Astrocyte (in vitro differentiated cells and primary cell): ENCODE data around the gene SLC43A3. TPM values are rescaled to one million over a fixed set of nuclear protein-coding genes. Genes with fewer than 3 reads are reported as not detected.

Experiments used
- DNase-seq: peaks from one replicate; pipeline ENCODE4 v3.0.0-alpha.2; 2010; ENCODE audit warnings: low read depth
- FAIRE-seq: peaks from 2 replicates; lab custom pipeline; 2011; peaks lifted over from hg19 to GRCh38; lab: Jason Lieb, UNC
- H2AFZ ChIP-seq: 2 replicates; pipeline ENCODE4 v1.6.0; 2012; ENCODE audit warnings: low read depth, low read length, inconsistent platforms
- H3K27ac ChIP-seq: 2 replicates; pipeline ENCODE4 v1.5.1; 2011; ENCODE audit warnings: low read depth, low read length, inconsistent platforms
- H3K27me3 ChIP-seq: 2 replicates; pipeline ENCODE4 v1.6.0; 2011; ENCODE audit warnings: low read length, inconsistent platforms; ENCODE audit not compliant: insufficient read depth
- H3K36me3 ChIP-seq: 2 replicates; pipeline ENCODE4 v1.5.1; 2011; ENCODE audit warnings: low read length, inconsistent platforms; ENCODE audit not compliant: insufficient read depth
- H3K4me1 ChIP-seq: 2 replicates; pipeline ENCODE4 v1.5.1; 2011; ENCODE audit warnings: low read length, inconsistent platforms; ENCODE audit not compliant: insufficient read depth
- H3K4me2 ChIP-seq: 2 replicates; pipeline ENCODE4 v1.6.0; 2012; ENCODE audit warnings: low read length, inconsistent platforms
- H3K4me3 ChIP-seq: 2 replicates; pipeline ENCODE4 v1.5.1; 2011; ENCODE audit warnings: low read depth, mild to moderate bottlenecking, low read length, inconsistent platforms; ENCODE audit not compliant: insufficient read depth
- H3K79me2 ChIP-seq: 2 replicates; pipeline ENCODE4 v1.6.0; 2012; ENCODE audit warnings: mild to moderate bottlenecking, low read length, inconsistent platforms; ENCODE audit not compliant: insufficient read depth
- H3K9ac ChIP-seq: 2 replicates; pipeline ENCODE4 v1.6.0; 2012; ENCODE audit warnings: mild to moderate bottlenecking, low read length, inconsistent platforms
- H3K9me3 ChIP-seq: 2 replicates; pipeline ENCODE4 v1.5.1; 2012; ENCODE audit warnings: low read depth, mild to moderate bottlenecking, low read length, inconsistent platforms; ENCODE audit not compliant: insufficient read depth
- H4K20me1 ChIP-seq: 2 replicates; pipeline ENCODE4 v1.6.0; 2012; ENCODE audit warnings: low read length, inconsistent platforms; ENCODE audit not compliant: insufficient read depth
- H3K27ac Mint-ChIP-seq: one replicate; pipeline ENCODE4 v1.8.0; 2021; ENCODE audit warnings: mild to moderate bottlenecking, mixed read lengths; ENCODE audit not compliant: unreplicated experiment
- H3K27me3 Mint-ChIP-seq: one replicate; pipeline ENCODE4 v1.8.0; 2021; ENCODE audit warnings: low read depth, mixed read lengths; ENCODE audit not compliant: unreplicated experiment
- H3K36me3 Mint-ChIP-seq: one replicate; pipeline ENCODE4 v1.8.0; 2021; ENCODE audit warnings: low read depth, mixed read lengths; ENCODE audit not compliant: unreplicated experiment
- H3K4me1 Mint-ChIP-seq: one replicate; pipeline ENCODE4 v1.8.0; 2021; ENCODE audit warnings: low read depth, mixed read lengths; ENCODE audit not compliant: unreplicated experiment
- H3K4me3 Mint-ChIP-seq: one replicate; pipeline ENCODE4 v1.8.0; 2021; ENCODE audit warnings: mild to moderate bottlenecking, moderate library complexity, mixed read lengths; ENCODE audit not compliant: unreplicated experiment
- H3K9me3 Mint-ChIP-seq: one replicate; pipeline ENCODE4 v1.8.0; 2021; ENCODE audit warnings: mild to moderate bottlenecking, mixed read lengths; ENCODE audit not compliant: unreplicated experiment
- EZH2 ChIP-seq: IDR thresholded peaks from 2 replicates; pipeline ENCODE4 v1.6.1; 2012; ENCODE audit warnings: mild to moderate bottlenecking, low read length, inconsistent platforms; ENCODE audit not compliant: insufficient read depth
- total RNA-seq: library from RNA; stranded (reverse); gene quantifications from 2 replicates; pipeline ENCODE4 v1.2.1, GENCODE V29; 2021
- TF ChIP-seq, protein P1 (sequence below): IDR thresholded peaks from 2 replicates; pipeline ENCODE4 v1.5.1; 2011; ENCODE audit warnings: low read depth, mild to moderate bottlenecking, inconsistent platforms, low read length, moderate library complexity; ENCODE audit not compliant: insufficient read depth

The SLC43A3 gene
- total RNA-seq, 1 donor from 2014 or later: 16.4 TPM

DNA sequence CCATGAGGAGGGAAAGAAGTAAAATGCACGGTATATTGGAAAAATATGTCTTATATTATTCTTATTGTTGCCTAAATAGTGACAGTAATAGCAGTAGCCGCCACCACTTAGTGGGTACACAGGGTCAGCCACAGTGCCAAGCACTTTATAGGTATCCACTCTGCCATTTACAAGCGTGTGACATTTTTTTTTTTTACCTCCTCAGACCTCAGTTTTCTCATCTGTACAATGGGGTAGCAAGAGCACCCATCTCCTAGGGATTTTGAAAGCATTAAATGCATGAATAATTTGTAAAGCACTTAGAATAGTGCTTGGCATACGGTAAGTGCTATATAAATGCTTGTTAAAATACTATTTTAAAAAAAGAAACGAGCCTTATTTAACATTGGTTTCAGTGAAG lies 42.3 kb upstream of the SLC43A3 start:
- Mint-ChIP-seq H3K9me3 (no peaks in the 10 kb centered on the region), H3K36me3 (no peaks in the 10 kb centered on the region), H3K27me3 (peaks cover 45% of the 10 kb centered on the region), H3K27ac (no peak overlapping the region), H3K4me1 (peaks cover 3% of the 10 kb centered on the region), H3K4me3 (no peak overlapping the region)
- Histone ChIP-seq H3K9me3 (no peaks in the 10 kb centered on the region), H3K27ac (no peak overlapping the region), H3K9ac (no peak overlapping the region), H3K27me3 (peaks cover 11% of the 10 kb centered on the region), H2AFZ (no peak overlapping the region), H3K4me3 (no peak overlapping the region), H3K4me1 (no peaks in the 10 kb centered on the region), H3K4me2 (no peak overlapping the region), H3K36me3 (no peaks in the 10 kb centered on the region), H4K20me1 (no peaks in the 10 kb centered on the region), H3K79me2 (no peaks in the 10 kb centered on the region)
- no peak for DNase-seq
- no peak for TF ChIP-seq EZH2
- TF ChIP-seq, protein P1, sequence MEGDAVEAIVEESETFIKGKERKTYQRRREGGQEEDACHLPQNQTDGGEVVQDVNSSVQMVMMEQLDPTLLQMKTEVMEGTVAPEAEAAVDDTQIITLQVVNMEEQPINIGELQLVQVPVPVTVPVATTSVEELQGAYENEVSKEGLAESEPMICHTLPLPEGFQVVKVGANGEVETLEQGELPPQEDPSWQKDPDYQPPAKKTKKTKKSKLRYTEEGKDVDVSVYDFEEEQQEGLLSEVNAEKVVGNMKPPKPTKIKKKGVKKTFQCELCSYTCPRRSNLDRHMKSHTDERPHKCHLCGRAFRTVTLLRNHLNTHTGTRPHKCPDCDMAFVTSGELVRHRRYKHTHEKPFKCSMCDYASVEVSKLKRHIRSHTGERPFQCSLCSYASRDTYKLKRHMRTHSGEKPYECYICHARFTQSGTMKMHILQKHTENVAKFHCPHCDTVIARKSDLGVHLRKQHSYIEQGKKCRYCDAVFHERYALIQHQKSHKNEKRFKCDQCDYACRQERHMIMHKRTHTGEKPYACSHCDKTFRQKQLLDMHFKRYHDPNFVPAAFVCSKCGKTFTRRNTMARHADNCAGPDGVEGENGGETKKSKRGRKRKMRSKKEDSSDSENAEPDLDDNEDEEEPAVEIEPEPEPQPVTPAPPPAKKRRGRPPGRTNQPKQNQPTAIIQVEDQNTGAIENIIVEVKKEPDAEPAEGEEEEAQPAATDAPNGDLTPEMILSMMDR: no peak
- FAIRE-seq: no peak

DNA sequence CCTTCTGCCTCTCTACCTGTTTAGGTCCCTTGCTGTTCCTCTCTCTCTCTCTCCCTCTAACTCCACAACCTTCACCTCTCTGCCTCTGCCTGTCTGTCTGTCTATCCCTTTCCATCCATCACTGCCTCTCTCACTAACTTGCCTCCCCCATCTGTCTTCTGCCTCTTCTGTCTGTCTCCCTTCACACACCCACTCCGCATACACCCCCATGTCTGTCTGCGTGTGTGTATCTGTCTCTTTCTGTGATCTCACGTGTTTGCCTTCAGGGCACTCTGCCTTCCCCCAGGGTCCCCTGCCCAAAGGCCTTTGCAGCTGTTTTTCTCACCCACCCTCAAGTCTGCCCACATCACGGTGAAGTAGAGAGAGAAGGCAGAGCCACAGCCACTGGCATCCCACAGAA lies 41.4 kb upstream of the SLC43A3 start:
- DNase-seq (no peak), FAIRE-seq (no peak)

More for the DNA sequence above, 41.4 kb upstream of the SLC43A3 start:
- H2AFZ ChIP-seq: no peak overlapping the region
- H3K27ac Mint-ChIP-seq: no peak overlapping the region
- H3K4me3 ChIP-seq: no peak overlapping the region
- no peaks in the 10 kb centered on the region for H3K36me3 Mint-ChIP-seq
- H3K9me3 Mint-ChIP-seq: no peaks in the 10 kb centered on the region
- no peaks in the 10 kb centered on the region for H3K4me1 Mint-ChIP-seq
- H3K4me2 ChIP-seq: no peak overlapping the region
- no peaks in the 10 kb centered on the region for H4K20me1 ChIP-seq
- H3K4me3 Mint-ChIP-seq: no peak overlapping the region
- H3K9me3 ChIP-seq: no peaks in the 10 kb centered on the region
- H3K9ac ChIP-seq: no peak overlapping the region
- H3K27me3 ChIP-seq: peaks cover 12% of the 10 kb centered on the region
- H3K27me3 Mint-ChIP-seq: peaks cover 45% of the 10 kb centered on the region
- no peaks in the 10 kb centered on the region for H3K36me3 ChIP-seq
- TF ChIP-seq, protein P1: no peak
- no peak for TF ChIP-seq EZH2
- no peak overlapping the region for H3K27ac ChIP-seq
- H3K4me1 ChIP-seq: no peaks in the 10 kb centered on the region
- H3K79me2 ChIP-seq: no peaks in the 10 kb centered on the region
